Osteoblast (primary cell): ENCODE data around the gene OSBPL7. TPM values are rescaled to one million over a fixed set of nuclear protein-coding genes. Genes with fewer than 3 reads are reported as not detected.

Experiments used
- DNase-seq: peaks from one replicate; pipeline ENCODE4 v3.0.0; 2011; ENCODE audit warnings: low spot score, mixed read lengths; ENCODE audit not compliant: insufficient read length; ENCODE audit errors: missing footprints
- H2AFZ ChIP-seq: 2 replicates; pipeline ENCODE4 v1.6.0; 2011; ENCODE audit warnings: mild to moderate bottlenecking, low read length
- H3K27ac ChIP-seq: 2 replicates; pipeline ENCODE4 v1.5.1; 2011; ENCODE audit warnings: mild to moderate bottlenecking, low read depth, low read length, moderate library complexity
- H3K27me3 ChIP-seq: 2 replicates; pipeline ENCODE4 v1.6.0; 2012; ENCODE audit warnings: mild to moderate bottlenecking, control low read depth, inconsistent platforms, low read length, moderate library complexity; ENCODE audit not compliant: insufficient read depth
- H3K36me3 ChIP-seq: 2 replicates; pipeline ENCODE4 v1.5.1; 2011; ENCODE audit warnings: mild to moderate bottlenecking, low read length, control low read depth, moderate library complexity; ENCODE audit not compliant: insufficient read depth
- H3K4me1 ChIP-seq: 2 replicates; pipeline ENCODE4 v1.5.1; 2011; ENCODE audit warnings: mild to moderate bottlenecking, low read length, control low read depth, moderate library complexity; ENCODE audit not compliant: insufficient read depth
- H3K4me2 ChIP-seq: 2 replicates; pipeline ENCODE4 v1.6.0; 2011; ENCODE audit warnings: mild to moderate bottlenecking, low read length; ENCODE audit not compliant: insufficient read depth
- H3K4me3 ChIP-seq: fragments of 200-600 bp; sonication (generic); 3 replicates; pipeline ENCODE4 v1.5.1; 2012; ENCODE audit warnings: mild to moderate bottlenecking, low read length, inconsistent platforms; ENCODE audit not compliant: insufficient read depth
- H3K79me2 ChIP-seq: 2 replicates; pipeline ENCODE4 v1.6.0; 2012; ENCODE audit warnings: mild to moderate bottlenecking, low read length, control low read depth, inconsistent platforms; ENCODE audit not compliant: insufficient read depth
- H3K9me3 ChIP-seq: 2 replicates; pipeline ENCODE4 v1.5.1; 2011; ENCODE audit warnings: low read depth, low read length, control low read depth
- H4K20me1 ChIP-seq: 2 replicates; pipeline ENCODE4 v1.6.0; 2012; ENCODE audit warnings: mild to moderate bottlenecking, low read length, control low read depth; ENCODE audit not compliant: insufficient read depth
- CTCF ChIP-seq: IDR thresholded peaks from 2 replicates; pipeline ENCODE4 v1.5.1; 2011; ENCODE audit warnings: mild to moderate bottlenecking, low read depth, low read length, moderate library complexity; ENCODE audit errors: extremely low read depth
- total RNA-seq: library from RNA; depleted of rRNA; stranded (reverse); fragments of >200 nt; gene quantifications from 2 replicates; pipeline ENCODE4 v1.2.3, GENCODE V29; 2012

Gene OSBPL7
- total RNA-seq, 1 donor: 8.0 TPM

GRCh38 chr17:47813077-47813476, 8.5 kb downstream of the OSBPL7 start:
- Histone ChIP-seq H3K79me2 (no peaks in the 10 kb centered on the region), H3K27ac (no peak overlapping the region), H3K4me1 (peaks cover 10% of the 10 kb centered on the region), H4K20me1 (peaks cover 31% of the 10 kb centered on the region), H3K4me3 (no peak overlapping the region), H3K4me2 (no peak overlapping the region), H2AFZ (no peak overlapping the region), H3K36me3 (peaks cover 25% of the 10 kb centered on the region), H3K27me3 (no peaks in the 10 kb centered on the region), H3K9me3 (no peaks in the 10 kb centered on the region)
- TF ChIP-seq CTCF: no peak
- DNase-seq: no peak

GRCh38 chr17:47812146-47812920, 9.3 kb downstream of the OSBPL7 start:
- no peak for TF ChIP-seq CTCF
- no peak overlapping the region for H3K4me3 ChIP-seq
- H3K79me2 ChIP-seq: no peaks in the 10 kb centered on the region
- no peak overlapping the region for H3K4me2 ChIP-seq
- H4K20me1 ChIP-seq: peaks cover 31% of the 10 kb centered on the region
- H2AFZ ChIP-seq: no peak overlapping the region
- no peaks in the 10 kb centered on the region for H3K27me3 ChIP-seq
- H3K9me3 ChIP-seq: no peaks in the 10 kb centered on the region
- peaks cover 31% of the 10 kb centered on the region for H3K36me3 ChIP-seq
- H3K27ac ChIP-seq: no peak overlapping the region
- H3K4me1 ChIP-seq: peaks cover 10% of the 10 kb centered on the region
- no peak for DNase-seq

GRCh38 chr17:47811709-47812108, 9.9 kb downstream of the OSBPL7 start:
- no peaks in the 10 kb centered on the region for H3K79me2 ChIP-seq
- H3K27me3 ChIP-seq: no peaks in the 10 kb centered on the region
- H3K27ac ChIP-seq: no peak overlapping the region
- no peaks in the 10 kb centered on the region for H3K9me3 ChIP-seq
- no peak overlapping the region for H3K4me3 ChIP-seq
- peaks cover 10% of the 10 kb centered on the region for H3K4me1 ChIP-seq
- peaks cover 36% of the 10 kb centered on the region for H3K36me3 ChIP-seq
- H4K20me1 ChIP-seq: peaks cover 36% of the 10 kb centered on the region
- no peak for TF ChIP-seq CTCF
- DNase-seq: no peak
- H2AFZ ChIP-seq: no peak overlapping the region
- H3K4me2 ChIP-seq: no peak overlapping the region

- H3K9me3 ChIP-seq: no peaks in the 10 kb centered on the region
- no peak overlapping the region for H2AFZ ChIP-seq
- peaks cover 10% of the 10 kb centered on the region for H3K4me1 ChIP-seq
- H3K4me3 ChIP-seq: no peak overlapping the region
- peaks cover 36% of the 10 kb centered on the region for H3K36me3 ChIP-seq
- peaks cover 36% of the 10 kb centered on the region for H4K20me1 ChIP-seq
- H3K4me2 ChIP-seq: no peak overlapping the region
- H3K79me2 ChIP-seq: no peaks in the 10 kb centered on the region
- H3K27me3 ChIP-seq: no peaks in the 10 kb centered on the region
- no peak for DNase-seq
- peak overlapping the region; percentile 13 for H3K27ac ChIP-seq
- TF ChIP-seq CTCF: no peak
Observed at GRCh38 chr17:47810901-47811635, 10.5 kb downstream of the OSBPL7 start.
